ENCODE results near the gene TMEM245.

Gene TMEM245

DNA sequence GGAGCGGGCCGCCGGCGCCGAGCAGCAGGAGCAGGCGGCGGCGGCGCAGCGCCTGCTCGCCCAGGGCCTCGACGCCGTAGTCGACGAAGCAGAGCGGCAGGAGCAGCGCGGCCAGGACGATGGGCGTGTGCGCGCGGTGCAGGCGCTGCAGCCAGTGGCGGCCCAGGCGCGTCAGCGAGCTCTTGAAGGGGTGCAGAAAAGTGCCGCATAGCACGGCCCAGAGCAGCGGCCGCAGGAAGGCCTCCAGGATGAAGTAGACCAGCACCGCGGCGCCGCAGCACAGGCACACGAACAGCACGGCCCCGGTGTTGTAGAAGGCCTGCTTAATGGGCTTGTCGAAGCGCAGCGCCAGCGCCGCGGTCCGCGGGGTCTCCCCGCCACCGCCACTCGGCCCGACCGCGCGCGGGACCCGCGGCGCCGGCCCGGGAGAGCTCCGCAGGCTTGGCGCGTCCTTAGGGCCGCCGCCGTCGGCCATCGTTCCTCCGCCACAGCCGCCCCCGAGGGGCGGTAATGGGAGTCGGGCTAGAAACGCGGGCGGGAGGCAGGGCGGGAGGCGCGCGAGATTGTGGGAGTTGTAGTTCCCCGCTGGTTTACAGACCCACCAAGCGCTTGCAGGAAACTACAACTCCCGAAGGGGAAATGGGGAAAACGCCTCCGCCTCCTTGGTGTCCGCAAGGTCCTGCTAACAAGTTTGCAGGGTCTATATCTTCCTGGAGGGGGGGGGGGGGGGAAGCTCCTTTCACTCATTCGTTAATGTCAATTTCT is at the start of gene TMEM245:
Gene TMEM245, minus strand, starts transcription at position 509 of the 765 bp plus-strand sequence. Its CDS starts 34 bp downstream, at position 475.
- DNase-seq: peak; percentile 99

DNA sequence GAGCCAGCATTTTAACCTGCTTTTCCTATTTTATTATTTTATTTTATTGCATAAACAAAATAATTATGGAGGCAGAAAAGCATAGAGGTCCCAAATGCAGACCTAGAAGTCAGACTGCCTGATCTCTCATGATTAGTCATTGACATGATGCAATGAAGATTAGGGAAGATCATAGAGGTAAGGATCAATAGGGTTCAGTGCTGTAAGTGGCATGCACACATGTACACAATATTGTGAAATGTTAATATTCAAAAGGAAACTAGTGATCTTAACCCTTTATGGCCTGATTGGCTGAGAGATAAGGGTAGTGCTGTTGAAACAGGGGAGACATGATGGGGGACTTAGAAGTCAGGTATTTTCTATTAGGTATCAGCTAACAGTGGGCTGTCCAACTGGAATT is 48.4 kb upstream of the TMEM245 start:
- no peak for DNase-seq

DNA sequence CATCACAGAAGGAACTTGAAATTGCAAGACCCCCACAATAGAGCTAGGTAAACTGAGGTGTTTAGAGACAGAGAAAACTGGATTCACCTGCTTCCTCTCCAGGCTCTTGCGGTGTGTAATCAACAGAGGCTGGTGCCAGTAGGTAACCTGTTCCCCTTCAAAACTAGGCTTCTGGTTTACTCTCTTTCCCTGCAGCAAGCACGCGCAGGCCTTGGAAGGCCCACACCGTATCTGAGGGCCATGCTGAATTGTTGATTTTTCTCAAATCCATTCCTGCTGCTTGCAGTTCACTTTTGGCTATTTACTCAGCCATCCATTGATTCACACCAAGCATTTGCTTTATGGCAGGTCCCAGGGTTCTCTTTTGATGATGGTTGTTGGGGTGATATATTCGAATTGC is 48.0 kb upstream of the TMEM245 start:
- DNase-seq: no peak

DNA sequence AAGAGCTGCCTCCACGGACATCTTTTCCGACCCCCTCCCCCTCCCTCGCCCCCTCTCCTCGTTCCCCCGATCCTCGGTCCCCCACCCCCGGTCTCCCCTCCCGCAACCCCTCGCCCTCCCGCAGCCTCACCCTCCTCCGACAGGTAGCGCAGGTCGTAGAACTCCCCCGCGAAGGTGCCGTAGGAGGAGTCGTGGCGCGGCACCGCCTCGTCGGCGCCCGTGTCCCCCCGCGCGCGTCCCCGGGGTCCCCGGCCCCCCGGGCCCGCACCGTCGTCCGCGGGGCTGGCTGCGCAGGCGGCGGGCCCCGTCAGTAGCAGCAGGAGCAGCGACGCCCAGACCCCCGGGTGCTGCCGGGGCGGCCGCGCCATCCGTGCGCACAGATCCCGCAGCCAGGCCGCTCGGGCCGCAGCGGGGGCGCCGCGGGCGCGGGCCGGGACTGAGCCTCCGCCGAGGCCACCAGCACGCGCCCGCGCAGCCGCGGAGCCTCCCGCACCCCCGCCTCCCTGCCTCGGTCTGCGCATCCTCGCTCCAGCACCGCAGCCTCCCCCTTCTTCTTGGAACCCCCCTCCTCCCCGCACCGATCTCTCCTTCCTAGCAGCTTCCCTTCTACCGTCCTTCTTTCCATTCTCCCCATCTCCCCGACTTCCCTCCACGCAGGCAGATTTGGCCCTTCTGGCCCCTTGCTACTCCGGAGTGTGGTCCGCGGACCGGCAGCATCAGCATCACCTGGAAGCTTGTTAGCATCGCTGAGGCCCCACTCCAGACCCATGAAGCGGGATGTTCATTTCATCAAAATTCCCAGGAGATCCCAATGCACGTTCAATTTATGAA is 47.2 kb upstream of the TMEM245 start, which contains the start of gene FRRS1L:
Gene FRRS1L, minus strand, starts transcription at position 479 of the 831 bp plus-strand sequence. Its CDS starts 111 bp downstream, at position 368.
- DNase-seq: peak; percentile 82

DNA sequence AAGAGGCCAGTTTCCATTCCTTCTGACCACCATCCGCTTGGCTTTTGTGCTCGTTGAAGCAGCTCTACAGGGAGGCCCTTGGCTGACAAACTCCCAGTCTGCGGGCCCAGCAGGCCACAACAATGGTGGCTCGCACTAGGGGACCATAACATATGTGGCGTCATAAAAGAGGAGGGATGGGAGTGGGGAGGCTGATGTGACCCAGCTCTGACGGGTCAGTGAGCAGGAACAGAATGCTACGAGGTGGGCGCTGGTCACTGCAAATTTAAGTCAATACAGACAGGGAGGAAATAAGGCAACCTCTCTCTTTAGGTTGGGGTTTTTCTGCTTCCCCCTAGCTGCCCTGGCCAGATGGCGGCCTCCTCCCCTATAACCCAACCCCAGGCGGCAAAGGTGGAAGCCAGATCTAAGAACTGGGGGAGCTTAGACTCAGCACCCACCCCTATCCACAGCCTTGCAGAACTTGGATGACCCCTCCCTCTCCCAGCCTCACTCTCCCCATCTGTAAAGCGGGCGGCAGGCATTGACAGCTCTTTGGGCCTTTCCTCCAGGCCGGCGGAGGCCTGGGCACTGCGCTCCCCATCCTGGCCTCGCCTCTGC is 46.5 kb upstream of the TMEM245 start:
- peak; percentile 79 for DNase-seq

DNA sequence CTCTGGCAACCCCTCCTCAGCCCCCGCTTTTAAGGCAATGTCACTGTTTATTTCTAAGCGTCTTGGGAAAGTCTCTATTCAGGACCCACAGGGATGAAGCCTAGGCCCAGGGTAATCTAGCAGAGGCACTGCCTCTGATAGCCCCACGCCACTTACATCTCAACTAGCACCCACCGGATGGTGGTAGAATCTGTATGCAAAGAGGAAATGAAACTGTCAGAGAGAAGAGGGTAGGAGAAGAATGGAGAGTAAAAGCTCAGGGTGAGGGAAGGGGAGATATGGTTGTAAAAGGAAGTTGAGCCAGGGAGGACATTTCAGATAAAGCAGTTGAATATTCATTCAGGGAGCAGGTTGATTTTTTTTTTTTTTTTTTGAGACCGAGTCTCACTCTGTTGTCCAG is 44.3 kb upstream of the TMEM245 start:
- DNase-seq: no peak

DNA sequence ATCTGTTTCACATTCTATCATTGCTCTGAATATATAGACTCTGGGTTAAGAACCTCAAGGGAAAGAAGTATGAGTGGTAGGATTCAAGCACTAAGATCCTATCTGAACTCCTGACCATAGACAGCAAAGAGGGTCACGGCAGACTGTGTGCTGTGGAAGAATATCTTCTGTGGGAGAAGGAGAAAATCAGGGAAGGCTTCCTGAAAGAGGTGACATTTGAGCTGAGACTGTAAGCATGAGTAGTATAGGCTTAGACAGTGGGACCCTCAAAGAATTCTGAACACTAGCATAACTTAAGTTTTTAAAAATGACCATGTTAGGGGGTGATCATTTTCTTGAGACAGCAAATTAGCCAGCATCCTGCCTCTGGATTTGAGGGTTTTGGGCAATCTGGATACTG is 43.4 kb upstream of the TMEM245 start:
- no peak for DNase-seq

DNA sequence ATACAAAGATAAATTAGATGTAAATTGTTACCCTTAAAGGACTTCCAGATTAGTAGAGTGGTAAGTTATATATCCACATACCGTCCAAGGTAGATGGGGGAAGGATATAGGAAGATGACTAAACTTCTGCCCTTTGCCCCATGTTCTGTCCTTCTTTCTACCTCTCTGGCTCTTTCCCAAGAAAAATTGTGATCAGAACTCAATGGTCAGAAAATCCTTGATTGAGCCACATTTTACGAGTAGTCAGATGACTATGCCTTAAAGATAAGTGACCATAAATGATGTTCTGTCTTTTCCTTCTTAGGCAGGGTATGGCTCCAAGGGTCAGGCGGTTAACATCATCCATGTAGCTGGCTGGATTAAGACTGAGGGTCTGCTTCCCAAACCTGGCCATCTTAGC is 42.9 kb upstream of the TMEM245 start:
- no peak for DNase-seq

DNA sequence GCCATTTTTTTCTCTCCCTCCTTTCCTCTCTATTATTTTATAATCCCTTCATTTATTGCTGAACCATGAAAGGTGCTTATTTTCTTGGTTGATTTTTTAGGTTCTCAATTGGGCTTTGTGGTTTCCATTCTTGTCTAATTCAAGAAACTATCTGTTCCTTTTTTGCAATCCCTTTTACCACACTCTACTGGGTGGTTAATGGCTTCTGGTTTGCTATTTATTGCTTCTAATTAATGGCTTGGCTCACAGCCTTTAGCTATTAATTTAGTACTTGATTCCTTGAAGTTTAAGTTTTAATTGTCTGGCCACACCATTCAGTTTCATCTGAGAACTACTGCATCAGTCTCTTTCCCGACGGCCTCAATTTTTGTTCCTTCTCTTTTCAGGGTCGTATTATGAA is 41.7 kb upstream of the TMEM245 start:
- no peak for DNase-seq

DNA sequence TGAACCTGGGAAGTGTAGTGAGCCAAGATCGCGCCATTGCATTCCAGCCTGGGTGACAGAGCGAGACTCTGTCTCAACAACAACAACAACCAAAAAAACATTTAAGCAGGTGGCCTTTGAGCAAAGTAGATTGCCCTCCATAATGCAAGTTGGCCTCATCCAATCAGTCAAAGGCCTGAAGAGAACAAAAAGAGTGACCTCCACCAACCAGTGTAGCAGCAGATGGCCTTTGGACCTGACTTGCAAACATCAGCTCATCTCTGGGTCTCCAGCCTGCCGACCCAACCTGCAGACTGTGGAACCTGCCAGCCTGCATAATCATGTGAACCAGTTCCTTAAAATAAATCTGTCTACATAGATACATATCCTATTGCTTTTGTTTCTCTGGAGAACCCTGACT is 39.8 kb upstream of the TMEM245 start:
- no peak for DNase-seq

DNA sequence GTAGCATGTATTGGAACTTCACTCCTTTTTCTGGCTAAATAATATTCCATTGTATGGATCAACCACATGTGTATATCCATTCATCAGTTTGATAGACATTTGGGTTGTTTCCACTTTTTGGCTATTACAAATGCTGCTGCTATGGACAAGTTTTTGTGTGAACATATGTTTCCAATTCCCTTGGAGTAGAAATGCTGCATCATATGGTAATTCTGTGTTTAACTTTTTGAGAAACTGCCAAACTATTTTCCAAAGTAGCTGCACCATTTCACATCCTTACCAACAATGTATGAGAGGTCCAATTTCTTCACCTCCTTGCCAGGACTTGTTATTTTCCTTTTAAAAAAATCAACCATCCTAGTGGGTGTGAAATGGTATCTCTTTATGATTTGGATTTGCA is 38.9 kb upstream of the TMEM245 start:
- no peak for DNase-seq

DNA sequence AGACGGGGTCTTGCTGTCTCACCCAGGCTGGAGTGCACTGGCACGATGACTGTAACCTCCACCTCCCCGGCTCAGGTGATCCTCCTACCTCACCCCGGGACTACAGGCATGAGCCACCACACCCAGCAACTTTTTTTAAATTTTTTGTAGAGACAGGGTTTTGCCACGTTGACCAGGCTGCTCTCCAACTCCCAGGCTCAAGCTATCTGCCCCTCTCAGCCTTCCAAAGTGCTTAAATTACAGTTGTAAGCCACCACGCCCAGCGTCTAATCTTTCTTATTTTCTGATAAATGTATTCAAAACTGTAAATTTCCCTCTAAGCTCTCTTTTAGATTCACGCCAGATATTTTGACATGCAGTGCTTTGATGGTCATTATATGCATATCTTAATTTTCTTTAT is 37.0 kb upstream of the TMEM245 start:
- no peak for DNase-seq

DNA sequence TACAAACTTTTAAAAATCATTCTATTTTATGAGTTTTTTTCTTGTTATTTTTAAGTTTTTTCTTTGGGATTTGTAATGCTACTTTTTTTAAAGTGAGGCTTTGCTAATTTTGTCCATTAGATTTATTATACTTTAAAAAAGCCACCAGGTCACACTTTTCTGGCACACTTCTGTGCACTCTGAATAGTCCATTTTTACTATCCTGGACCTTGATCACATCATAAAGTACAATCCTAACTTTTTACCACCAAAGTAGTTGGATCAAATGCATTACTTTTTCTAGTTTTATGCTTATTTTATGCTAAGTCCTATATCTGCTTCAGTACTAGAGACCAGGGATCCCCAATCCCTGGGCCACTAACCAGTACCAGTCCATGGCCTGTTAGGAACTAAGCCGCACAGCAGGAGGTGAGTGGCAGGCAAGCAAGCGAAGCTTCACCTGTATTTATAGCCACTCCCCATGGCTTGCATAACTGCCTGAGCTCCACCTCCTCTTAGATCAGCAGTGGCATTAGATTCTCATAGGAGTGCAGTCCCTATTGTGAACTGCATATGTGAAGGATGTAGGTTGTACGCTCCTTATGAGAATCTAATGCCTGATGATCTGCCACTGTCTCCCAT is 31.3 kb upstream of the TMEM245 start:
- no peak for DNase-seq

DNA sequence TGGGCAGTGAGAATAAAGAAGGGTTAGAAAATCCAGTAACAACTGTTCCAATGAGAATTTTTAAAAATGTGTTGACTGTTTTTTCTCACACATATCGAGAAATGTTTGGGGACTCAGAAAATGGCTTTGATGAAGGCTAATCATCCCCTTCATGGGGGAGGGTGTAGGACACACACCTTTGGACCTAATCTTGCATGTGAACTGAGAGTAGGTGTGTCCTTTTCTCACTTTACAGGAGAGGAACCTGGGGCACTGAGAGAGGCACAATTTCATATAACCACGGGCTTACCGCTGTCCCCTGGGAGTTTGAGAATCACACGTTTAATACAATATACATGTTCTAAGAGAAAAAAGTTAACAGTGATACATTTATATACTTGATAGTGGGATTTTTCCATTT is 30.0 kb upstream of the TMEM245 start:
- DNase-seq: no peak

DNA sequence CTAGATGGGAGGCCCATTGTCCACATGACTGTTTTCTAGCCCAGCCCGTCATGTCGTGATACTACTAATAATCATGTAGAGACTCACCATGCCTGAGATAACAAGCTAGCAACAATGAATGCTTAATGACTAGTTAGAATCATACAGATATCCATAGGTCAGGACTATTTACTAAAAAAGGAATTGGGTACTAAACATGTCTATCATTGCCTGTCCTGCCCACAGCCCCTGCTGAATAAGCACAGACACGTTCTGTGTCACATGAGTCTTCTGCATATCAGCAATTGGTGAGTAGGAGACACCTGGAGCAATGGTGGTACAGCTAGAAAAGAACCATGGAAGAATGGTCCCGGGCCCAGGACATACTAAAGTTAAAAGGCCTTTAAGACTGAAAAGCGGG is 29.3 kb upstream of the TMEM245 start:
- no peak for DNase-seq

DNA sequence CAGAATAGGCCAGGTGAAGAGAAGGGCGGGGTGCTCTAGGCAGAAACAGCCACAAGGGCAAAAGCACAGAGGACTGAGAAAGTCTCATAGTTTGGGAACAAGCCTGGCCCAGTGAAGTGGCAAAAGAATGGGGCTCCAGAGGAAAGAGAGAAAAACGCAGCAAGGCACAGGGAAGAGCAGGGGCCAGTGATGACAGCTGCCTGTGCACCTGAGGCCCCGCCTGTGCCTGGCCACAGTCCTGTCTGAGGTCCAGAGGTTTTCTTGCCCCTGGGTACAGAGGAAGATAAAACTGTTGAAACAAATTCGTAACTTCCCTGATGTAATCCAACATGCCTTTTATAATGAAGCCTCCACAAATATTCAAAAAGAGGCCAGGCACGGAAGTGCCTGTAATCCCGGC is 25.3 kb upstream of the TMEM245 start:
- DNase-seq: no peak

DNA sequence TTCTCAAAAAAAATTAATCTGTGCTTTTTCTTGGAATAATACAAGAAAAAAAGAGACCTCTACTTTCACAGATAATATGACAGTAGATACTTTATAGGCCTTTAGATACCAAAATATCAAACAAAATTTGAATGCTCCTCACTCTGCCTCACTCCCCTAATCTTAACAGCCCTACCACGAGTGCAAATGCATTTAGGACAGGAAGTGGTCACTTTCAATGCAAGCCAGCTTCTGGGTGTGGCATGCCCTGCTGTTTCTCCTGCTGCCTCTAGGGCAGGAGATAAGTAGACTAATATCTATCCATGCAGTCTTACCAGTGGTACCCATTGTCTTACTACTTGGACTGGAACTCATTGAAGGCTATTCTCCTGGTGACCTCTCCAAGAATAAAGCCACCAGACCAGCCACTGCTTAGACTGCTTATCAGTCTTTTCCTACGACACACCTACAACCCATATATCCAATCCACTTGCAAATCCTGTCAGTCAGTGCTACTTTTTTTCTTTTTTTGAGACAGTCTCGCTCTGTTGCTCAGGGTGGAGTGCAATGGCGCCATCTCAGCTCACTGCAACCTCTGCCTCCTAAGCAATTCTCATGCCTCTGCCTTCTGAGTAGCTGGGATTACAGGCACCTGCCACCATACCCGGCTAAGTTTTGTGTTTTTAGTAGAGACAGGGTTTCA is 24.3 kb upstream of the TMEM245 start:
- no peak for DNase-seq

DNA sequence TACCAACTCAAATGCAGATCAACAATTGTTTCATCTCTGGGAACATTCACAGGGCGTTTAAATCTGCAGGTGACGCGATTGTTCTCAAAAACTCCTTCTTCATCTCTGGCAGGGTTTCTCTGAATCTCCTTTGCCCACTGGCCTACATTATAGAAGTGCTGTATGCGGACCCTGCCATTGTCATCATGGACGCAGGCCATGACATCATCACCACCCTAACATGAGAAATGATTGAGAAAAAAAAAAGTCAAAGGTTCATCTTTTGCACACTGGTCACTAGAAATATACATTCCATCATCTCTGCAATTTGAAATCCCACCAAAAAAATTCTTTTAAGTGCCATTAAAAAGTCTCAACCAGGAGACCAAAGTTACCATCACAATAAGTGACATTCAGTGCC is 21.6 kb upstream of the TMEM245 start:
- no peak for DNase-seq

DNA sequence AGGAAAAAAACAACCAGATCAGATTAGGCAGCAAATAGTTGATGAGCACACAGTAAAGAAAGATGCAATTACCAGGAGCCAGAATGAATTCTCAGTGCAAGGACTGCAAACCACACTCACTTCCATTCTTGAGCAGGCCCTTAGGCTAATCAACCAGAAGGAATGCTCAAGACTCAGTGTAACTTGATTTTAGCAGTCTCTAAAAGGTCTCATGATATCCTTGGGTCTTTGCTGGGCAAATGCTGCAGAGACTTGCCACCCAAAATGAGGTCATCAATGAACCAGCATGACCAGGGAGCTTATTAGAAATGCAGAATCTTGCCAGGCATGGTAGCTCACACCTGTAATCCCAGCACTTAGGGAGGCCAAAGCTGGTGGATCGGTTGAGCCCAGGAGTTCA is 20.1 kb upstream of the TMEM245 start:
- no peak for DNase-seq

DNA sequence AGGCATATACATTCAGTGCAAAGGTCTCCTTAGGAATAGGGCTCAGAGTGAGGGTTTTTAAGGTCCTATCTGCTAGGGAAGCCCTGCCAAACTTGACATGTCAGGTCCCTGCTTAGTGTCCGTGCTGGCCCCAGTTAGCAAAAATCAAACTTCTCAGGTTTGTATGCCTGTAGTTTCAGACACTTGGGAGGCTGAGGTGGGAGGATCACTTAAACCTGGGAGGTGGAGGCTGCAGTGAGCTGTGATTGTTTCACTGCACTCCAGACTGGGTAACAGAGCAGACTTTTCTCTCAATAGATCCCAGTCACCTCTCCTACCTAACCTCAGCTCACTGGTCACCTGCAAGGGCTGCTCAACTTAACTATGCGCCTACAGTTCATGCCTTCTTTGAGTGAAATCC is 18.7 kb upstream of the TMEM245 start:
- DNase-seq: no peak

DNA sequence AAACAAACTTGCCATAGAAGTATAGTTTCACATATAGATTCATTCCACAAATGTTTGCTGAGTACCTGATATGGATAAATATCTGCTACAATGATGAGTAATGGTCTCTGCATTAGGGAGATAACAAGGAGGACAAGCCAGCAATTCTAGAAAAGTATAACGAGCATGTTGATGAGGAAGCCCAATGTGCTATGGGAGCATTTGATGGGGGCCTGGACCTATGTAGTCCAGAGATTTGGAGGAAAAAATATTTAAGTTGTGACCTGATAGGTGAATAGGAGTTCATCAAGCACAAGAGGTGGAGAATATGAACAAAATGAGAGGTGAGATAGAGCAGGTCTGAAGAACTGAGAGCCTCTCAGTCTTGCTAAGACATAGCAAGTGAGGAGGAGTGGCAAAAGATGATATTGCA is 14.4 kb upstream of the TMEM245 start:
- DNase-seq: no peak

DNA sequence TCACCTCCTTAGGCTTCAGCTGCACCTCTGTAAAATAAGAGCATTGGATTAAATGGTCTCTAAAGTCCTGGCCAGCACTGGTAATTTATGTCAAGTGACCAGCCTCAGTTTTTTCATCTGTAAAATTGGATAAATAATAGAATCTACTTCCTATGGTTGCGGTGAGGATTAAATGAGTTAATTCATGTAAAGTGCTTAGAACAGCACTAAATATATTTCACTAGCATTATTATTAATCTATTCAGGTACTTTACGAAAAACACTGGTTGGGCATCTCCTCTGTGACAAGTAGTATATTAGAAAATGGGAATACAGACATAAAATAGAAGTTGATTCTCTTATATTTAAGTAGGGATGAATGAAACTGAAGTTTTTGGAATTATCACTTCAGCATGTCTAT is 13.8 kb upstream of the TMEM245 start:
- DNase-seq: no peak

DNA sequence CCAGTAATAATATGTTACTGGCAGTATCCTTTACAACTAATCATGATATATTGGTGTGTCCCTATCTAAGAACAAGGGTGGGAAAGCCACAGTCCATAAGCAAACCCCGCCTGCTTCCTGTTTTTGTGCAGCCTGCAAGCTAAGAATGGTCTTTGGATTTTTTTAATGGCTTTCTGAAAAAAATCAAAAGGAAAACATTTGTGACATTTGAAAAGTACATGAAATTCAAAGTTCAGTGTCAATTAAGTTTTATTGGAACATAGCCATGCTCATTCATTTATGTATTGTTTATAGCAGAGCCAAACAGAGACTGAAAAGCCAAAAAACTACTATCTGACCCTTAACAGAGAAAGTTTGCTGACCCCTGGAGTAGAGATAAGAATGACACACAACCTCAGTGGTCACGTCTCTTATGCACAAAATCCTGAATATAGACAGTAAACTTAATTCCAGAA is 12.8 kb upstream of the TMEM245 start:
- no peak for DNase-seq

Data from eye (tissue), 1 donor.